Breast epithelium (tissue), 4 donors: ENCODE results near the gene A2ML1. TPM values are rescaled to one million over a fixed set of nuclear protein-coding genes. Genes with fewer than 3 reads are reported as not detected.
"Not testable (repeated sequence)": the region's sequence is repeated elsewhere in the genome, so short reads cannot be mapped to it uniquely, and the experiment has no call there.

ENCODE experiments used
- DNase-seq, 2 donors: peaks; one replicate each; pipeline ENCODE4 v3.0.0-alpha.2; 2019; ENCODE audit warnings: low spot score in 2 of 2
- H3K27ac ChIP-seq, 2 donors: fragments of 200-600 bp; sonication (generic) in 1 of 2; one replicate each; pipeline ENCODE4 v1.5.1; 2016 to 2019; ENCODE audit warnings: mild to moderate bottlenecking in 1 of 2
- H3K27me3 ChIP-seq, 2 donors: fragments of 200-600 bp; sonication (generic) in 1 of 2; one replicate each; pipeline versions ENCODE4 v1.5.1 to v1.6.0; 2017 to 2019; ENCODE audit warnings: control low read depth in 1 of 2, mild to moderate bottlenecking in 1 of 2
- H3K36me3 ChIP-seq: fragments of 200-600 bp; one replicate; pipeline ENCODE4 v1.5.1; 2019
- H3K4me1 ChIP-seq, 2 donors: fragments of 200-600 bp; sonication (generic); one replicate each; pipeline ENCODE4 v1.5.1; 2016 to 2019; ENCODE audit warnings: control low read depth in 1 of 2
- H3K4me3 ChIP-seq, 3 donors: fragments of 200-600 bp; sonication (generic); 1 replicate in 2 of 3; 2 replicates in 1 of 3; pipeline ENCODE4 v1.5.1; 2016 to 2019; ENCODE audit warnings: mild to moderate bottlenecking in 3 of 3, moderate library complexity in 2 of 3
- H3K9me3 ChIP-seq, 2 donors: fragments of 200-600 bp; sonication (generic) in 1 of 2; one replicate each; pipeline ENCODE4 v1.5.1; 2016 to 2019; ENCODE audit warnings: control low read depth in 1 of 2
- CTCF ChIP-seq, 3 donors: fragments of 450-650 bp; IDR thresholded peaks; one replicate each; pipeline ENCODE4 v1.5.1; 2016 to 2017; ENCODE audit warnings: antibody characterized with exemption in 3 of 3, mild to moderate bottlenecking in 3 of 3, moderate library complexity in 3 of 3
- POLR2A ChIP-seq: fragments of 450-650 bp; IDR thresholded peaks from one replicate; pipeline ENCODE4 v1.6.1; 2016; ENCODE audit warnings: antibody characterized with exemption, mild to moderate bottlenecking, moderate library complexity
- POLR2AphosphoS5 ChIP-seq, 3 donors: sonication (generic); formaldehyde crosslinking; IDR thresholded peaks; one replicate each; pipeline ENCODE4 v1.6.1; 2017; ENCODE audit warnings: antibody characterized with exemption in 3 of 3
- intact Hi-C: fragments of 100-400 bp; cut with DNase I; formaldehyde crosslinking; loops from one replicate; pipeline ENCODE4 v1.15.1; 2023; ENCODE audit warnings: low total_unique reads
- total RNA-seq, 3 donors: library from RNA; depleted of rRNA; stranded (reverse); fragments of >200 nt; gene quantifications; one replicate each; pipeline ENCODE4 v1.1.0, GENCODE V29; 2016

The A2ML1 gene
- total RNA-seq, 3 donors from 2014 or later, result 0.33 to 1.2 TPM; not detected in 1

- no peaks in the 10 kb centered on the region for H3K9me3 ChIP-seq
- H3K36me3 ChIP-seq, result no peaks in the 10 kb centered on the region
- no peak overlapping the region for H3K4me3 ChIP-seq
- H3K4me1 ChIP-seq, result no peaks in the 10 kb centered on the region
- intact Hi-C loops, result no loop called here
- no peaks in the 10 kb centered on the region for H3K27me3 ChIP-seq
- H3K27ac ChIP-seq, result no peak overlapping the region
- no peak for DNase-seq
- TF ChIP-seq CTCF (IDR thresholded peaks at IDR 0.05), result no peak
- no peak for TF ChIP-seq POLR2AphosphoS5 (IDR thresholded peaks at IDR 0.05)
- no peak for TF ChIP-seq POLR2A
Observed at GRCh38 chr12:8891976-8892375, 69.6 kb downstream of the A2ML1 start.

- H3K27me3 ChIP-seq, result no peaks in the 10 kb centered on the region
- H3K9me3 ChIP-seq, result no peaks in the 10 kb centered on the region
- DNase-seq, result no peak
- no peak overlapping the region for H3K27ac ChIP-seq
- no peaks in the 10 kb centered on the region for H3K4me1 ChIP-seq
- H3K4me3 ChIP-seq, result no peak overlapping the region
- H3K36me3 ChIP-seq, result no peaks in the 10 kb centered on the region
- TF ChIP-seq POLR2A (no peak), POLR2AphosphoS5 (IDR thresholded peaks at IDR 0.05) (no peak), CTCF (IDR thresholded peaks at IDR 0.05) (no peak)
- intact Hi-C loops, result no loop called here
Observed at GRCh38 chr12:8894378-8894777, 72.0 kb downstream of the A2ML1 start.

- intact Hi-C loops, result no loop called here
- Histone ChIP-seq H3K36me3 (no peaks in the 10 kb centered on the region), H3K4me3 (no peak overlapping the region), H3K27me3 (no peaks in the 10 kb centered on the region), H3K27ac (no peak overlapping the region), H3K9me3 (no peaks in the 10 kb centered on the region), H3K4me1 (no peaks in the 10 kb centered on the region)
- no peak for DNase-seq
- TF ChIP-seq POLR2AphosphoS5 (IDR thresholded peaks at IDR 0.05), result no peak
- TF ChIP-seq CTCF (IDR thresholded peaks at IDR 0.05), result no peak
- no peak for TF ChIP-seq POLR2A
Observed at GRCh38 chr12:8894986-8895385, 72.6 kb downstream of the A2ML1 start.

GRCh38 chr12:8897081-8897480 lies 74.7 kb downstream of the A2ML1 start:
- no peaks in the 10 kb centered on the region for H3K4me1 ChIP-seq
- TF ChIP-seq POLR2AphosphoS5 (IDR thresholded peaks at IDR 0.05) (no peak), POLR2A (no peak), CTCF (IDR thresholded peaks at IDR 0.05) (no peak)
- H3K36me3 ChIP-seq, result no peaks in the 10 kb centered on the region
- H3K9me3 ChIP-seq, result no peaks in the 10 kb centered on the region
- H3K27me3 ChIP-seq, result no peaks in the 10 kb centered on the region
- no peak overlapping the region for H3K4me3 ChIP-seq
- no peak overlapping the region for H3K27ac ChIP-seq
- intact Hi-C loops, result no loop called here
- no peak for DNase-seq

GRCh38 chr12:8899830-8900229 lies 77.4 kb downstream of the A2ML1 start:
- Histone ChIP-seq H3K27me3 (no peaks in the 10 kb centered on the region), H3K27ac (no peak overlapping the region), H3K4me3 (no peak overlapping the region), H3K36me3 (no peaks in the 10 kb centered on the region), H3K4me1 (no peaks in the 10 kb centered on the region), H3K9me3 (no peaks in the 10 kb centered on the region)
- no peak for DNase-seq
- intact Hi-C loops, result no loop called here
- TF ChIP-seq CTCF (IDR thresholded peaks at IDR 0.05) (no peak), POLR2AphosphoS5 (IDR thresholded peaks at IDR 0.05) (no peak), POLR2A (no peak)

- H3K27me3 ChIP-seq, H3K9me3 ChIP-seq, DNase-seq, H3K4me1 ChIP-seq, H3K36me3 ChIP-seq, intact Hi-C loops, H3K4me3 ChIP-seq, H3K27ac ChIP-seq: not testable (repeated sequence)
Observed at GRCh38 chr12:8902703-8903102, 80.3 kb downstream of the A2ML1 start.
